22Rv1 (cell line): ENCODE results near the gene PRRT1B.

Experiments
- H3K27ac ChIP-seq: fragments of 450-650 bp; 2 replicates; pipeline ENCODE4 v1.5.1; 2017
- ZFX ChIP-seq: fragments of 450-650 bp; IDR thresholded peaks from 2 replicates; pipeline ENCODE4 v1.6.1; 2017; ENCODE audit warnings: antibody characterized with exemption, borderline replicate concordance
- TF ChIP-seq, protein P1 (sequence below): fragments of 450-650 bp; IDR thresholded peaks from 2 replicates; pipeline ENCODE4 v1.5.1; 2017; ENCODE audit warnings: mild to moderate bottlenecking

Gene PRRT1B

DNA sequence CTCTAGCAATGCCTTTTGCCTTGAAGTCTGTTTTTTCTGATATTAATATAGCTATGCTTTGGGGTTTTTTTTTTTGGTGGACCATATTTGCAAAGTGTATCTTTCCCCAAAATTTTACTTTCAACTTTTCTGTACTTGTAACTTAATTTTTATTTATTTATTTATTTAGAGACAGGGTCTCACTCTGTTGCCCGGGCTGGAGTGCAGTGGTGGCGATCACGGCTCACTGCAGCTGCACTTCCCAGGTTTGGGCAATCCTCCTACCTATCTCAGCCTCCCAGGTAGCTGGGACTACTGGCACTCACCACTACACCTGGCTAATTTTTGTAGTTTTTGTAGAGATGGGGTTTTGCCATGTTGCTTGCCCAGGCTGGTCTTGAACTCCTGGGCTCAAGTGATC lies 20.8 kb downstream of the PRRT1B start:
- TF ChIP-seq ZFX: no peak
- TF ChIP-seq, protein P1, sequence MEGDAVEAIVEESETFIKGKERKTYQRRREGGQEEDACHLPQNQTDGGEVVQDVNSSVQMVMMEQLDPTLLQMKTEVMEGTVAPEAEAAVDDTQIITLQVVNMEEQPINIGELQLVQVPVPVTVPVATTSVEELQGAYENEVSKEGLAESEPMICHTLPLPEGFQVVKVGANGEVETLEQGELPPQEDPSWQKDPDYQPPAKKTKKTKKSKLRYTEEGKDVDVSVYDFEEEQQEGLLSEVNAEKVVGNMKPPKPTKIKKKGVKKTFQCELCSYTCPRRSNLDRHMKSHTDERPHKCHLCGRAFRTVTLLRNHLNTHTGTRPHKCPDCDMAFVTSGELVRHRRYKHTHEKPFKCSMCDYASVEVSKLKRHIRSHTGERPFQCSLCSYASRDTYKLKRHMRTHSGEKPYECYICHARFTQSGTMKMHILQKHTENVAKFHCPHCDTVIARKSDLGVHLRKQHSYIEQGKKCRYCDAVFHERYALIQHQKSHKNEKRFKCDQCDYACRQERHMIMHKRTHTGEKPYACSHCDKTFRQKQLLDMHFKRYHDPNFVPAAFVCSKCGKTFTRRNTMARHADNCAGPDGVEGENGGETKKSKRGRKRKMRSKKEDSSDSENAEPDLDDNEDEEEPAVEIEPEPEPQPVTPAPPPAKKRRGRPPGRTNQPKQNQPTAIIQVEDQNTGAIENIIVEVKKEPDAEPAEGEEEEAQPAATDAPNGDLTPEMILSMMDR: no peak
- H3K27ac ChIP-seq: no peak overlapping the region

DNA sequence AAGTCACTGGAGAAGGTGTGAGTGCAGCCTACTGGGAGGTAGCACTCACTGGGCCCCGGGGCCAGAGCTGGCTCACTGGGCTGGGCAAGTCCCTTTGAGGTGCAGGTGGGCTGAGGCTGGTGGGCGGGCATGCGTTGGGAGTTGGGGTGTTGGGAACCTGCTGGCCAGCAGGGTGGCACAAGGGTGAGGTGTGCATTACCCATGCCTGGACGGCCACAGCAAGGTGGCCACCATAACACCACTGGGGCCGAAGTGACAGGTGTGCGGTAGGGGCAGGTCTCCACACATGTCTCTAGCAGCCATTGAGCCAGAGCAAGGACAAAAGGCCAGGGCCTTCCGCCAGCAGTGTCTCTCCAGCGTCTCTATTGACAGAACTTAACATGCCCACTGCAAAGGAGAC lies 22.6 kb downstream of the PRRT1B start:
- H3K27ac ChIP-seq: no peak overlapping the region
- TF ChIP-seq, protein P1: no peak
- no peak for TF ChIP-seq ZFX

DNA sequence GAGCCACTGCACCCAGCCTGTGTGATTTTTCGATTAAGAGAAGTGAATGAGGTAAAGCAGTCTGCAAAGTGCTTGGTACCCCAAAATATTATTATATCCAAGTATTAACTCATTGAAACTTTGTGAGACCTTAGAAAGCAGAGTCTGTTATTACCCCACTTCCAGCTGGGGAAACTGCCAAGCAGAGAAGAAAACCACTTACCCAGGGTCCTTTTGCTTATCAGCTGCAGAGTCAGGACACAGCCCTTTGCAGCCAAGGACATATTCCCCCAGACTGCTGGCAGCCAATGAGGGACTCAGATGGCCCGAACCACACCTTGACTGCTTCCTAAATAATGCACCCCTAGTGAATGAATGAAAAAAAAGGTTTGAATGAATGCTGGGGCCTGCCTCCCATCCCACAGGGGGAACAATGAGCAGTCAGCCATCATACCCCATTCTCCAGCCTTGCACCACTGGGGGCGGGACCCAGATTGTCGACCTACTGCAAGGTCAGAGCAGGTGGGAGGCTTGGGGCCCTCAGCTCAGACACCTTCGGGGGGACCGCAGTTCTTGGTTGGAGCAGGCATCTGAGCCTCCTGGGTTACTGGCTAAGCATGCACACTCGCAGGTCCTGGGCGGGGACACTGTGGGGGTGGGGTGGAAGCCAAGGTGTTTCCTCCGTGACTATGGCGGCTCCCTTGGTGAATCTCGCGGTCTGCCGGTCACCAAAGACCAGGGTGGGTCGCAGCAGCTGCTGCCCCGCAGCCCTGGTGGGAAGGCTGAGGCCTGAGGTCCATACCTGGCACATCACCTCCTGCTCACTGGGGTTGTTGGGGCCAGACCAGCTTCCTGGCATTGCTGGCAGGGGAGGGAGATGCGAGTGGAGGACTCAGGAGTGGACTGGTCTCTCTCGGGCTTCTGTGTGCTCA lies 29.7 kb downstream of the PRRT1B start:
- TF ChIP-seq, protein P1: no peak
- no peak for TF ChIP-seq ZFX
- H3K27ac ChIP-seq: no peak overlapping the region

DNA sequence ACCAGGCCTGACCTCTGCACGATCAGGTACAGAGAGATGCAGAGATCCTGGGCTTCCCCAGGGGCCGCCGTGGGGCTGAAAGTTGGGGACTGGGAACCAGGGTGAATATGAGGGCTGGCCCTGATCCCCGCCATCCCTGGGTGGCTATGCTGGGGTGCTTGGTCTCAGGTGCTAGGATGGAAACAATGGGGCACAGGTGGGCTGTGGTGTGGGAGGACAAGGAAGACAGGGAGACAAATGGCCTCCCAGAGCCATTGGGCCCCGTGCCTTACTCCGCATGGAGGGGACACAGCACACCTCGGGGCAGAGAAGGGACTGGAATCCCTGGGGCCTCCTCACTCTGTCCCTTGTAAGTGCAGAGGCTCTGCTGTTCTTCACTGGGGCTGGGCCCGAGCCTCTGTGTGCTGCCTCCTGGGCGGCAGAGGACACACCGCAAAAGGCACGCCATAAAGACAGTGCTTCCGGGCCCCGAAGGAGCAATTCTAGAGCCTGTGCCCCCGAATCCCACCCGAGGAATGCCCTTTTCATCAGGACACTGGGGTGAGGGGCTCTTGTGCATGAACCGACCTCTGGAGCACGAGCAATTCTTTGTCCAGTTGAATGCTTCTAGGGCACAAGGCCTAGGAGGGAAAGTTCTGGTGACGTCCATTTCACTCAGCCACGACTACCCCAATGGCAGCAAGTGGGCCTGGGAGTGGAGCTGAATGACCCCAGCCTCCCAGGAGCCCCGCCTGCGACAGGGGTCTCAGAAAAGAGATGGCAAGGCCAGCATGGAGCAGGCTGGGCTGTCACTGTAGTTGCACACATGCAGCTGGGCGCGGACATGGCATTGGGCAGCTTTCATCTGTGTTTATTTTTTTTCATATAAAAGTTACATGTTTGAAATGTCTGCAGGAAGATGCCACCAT lies 30.9 kb downstream of the PRRT1B start:
- no peak overlapping the region for H3K27ac ChIP-seq
- TF ChIP-seq, protein P1: no peak
- no peak for TF ChIP-seq ZFX

DNA sequence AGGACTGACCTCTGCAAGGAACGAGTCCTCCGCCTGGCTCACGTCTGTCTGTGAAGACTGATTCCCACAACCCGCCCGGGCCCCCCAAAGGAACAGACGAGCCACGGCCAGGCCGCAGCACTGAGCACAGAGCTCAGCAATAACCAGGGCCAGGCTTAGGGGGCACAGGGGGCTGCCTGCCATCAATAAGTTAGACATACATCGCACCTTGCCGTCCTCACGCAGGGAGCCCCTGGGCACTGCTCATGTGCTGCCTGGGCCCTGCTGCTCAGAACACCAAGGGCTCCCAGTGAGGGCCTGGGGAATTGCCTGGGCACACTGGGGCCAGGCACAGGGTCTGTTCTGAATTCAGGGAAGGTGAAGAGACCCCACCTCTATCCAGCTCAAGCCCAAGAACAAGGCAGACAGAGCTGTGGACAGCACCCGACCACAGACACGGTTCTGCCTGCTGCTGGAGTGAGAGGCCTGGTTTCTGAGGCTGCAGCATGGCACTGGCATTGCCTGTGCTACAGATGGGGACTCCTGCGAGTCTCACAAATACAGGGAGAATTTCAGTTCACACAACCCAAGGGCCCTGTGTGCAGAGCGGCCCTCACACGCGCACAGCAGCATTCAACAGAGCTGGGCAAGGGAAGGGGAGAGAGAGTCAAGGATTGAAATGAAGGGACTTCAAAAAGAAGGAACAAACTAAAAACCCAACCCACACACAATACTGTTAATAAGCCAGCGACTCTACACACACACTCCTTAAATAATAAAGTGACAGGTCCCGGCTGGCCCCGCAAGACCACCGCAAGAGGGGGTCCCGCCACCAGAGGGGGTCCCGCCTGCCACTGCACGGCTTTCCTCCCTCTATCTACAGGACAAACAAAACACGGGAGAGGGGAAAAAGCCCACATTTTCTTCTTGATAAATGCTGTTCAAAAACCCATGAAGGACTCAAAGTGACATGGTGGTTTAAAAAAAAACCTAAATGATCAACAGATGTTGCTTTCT lies 32.0 kb downstream of the PRRT1B start:
- H3K27ac ChIP-seq: no peak overlapping the region

DNA sequence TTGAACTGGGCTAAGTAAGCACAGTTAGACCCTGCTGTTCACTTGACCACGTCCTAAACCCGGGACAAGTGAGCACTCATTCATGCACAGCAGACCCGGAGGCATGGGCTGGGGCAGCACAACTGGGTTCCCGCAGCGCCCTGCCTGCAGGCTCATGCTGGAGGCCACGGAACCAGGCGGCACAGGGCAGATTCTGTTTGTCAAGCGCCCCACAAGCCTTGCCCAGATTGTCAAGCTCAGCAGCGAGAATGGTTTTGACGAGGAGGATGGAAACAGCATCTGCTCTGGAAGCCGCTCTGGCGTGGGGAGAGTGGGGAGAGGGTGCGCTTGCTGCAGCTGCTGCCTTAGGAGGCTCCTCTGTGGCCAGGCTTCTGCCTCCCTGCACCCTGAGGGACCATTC lies 32.7 kb downstream of the PRRT1B start:
- TF ChIP-seq, protein P1: no peak
- TF ChIP-seq ZFX: no peak
- no peak overlapping the region for H3K27ac ChIP-seq

More for the DNA sequence above, 32.0 kb downstream of the PRRT1B start:
- TF ChIP-seq, protein P1: no peak
- TF ChIP-seq ZFX: no peak
